ENCODE data around the gene TMA16. TPM values are rescaled to one million over a fixed set of nuclear protein-coding genes. Genes with fewer than 3 reads are reported as not detected.

The TMA16 gene
- total and polyA plus RNA-seq, 2 of the 13 experiments (the other 11 are each of a cell fraction or from before 2014, with no cell fraction given): 8.1 to 52.5 TPM

DNA sequence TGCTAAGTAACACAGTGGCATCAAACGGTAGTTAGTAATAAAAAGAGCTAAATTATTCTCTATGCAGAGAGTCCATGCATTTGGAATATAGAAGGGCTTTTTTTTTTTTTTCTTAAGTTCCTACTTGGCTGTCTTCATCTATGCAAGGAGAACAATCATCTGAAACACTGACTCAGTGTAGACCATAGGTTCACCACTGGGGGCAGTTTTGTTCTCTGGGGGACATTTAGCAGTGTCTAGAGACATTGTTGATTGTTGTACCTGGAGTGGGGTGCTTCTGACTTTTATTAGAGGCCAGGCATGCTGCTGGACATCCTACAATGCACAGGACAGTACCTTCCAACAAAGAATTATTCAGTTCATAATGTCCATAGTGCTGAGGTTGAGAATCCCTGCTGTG, 41.2 kb downstream of the TMA16 start (continued):
- no peak for TF ChIP-seq TERF1 (CRISPR knock-in tag; IDR thresholded peaks at IDR 0.05)

DNA sequence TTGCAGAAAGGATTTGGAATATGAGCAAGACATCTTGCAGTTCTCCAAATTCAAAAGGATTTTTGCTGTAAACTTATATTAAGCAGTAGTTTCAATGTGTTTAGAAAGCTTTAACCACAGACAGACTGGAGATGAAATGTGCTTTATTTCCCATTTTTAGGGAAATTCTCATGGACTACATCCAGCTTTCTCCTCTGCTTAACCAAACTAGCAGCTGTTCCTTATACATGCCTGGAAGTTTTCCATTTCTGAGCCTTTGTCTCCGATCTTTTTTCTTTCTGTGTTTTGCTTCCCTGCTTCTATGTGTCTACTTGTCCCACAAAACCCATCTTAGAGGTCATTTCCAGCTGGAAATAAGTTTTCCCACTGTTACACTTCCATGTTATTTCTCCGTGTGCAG, 41.6 kb downstream of the TMA16 start:
- Histone ChIP-seq H4K20me1 (ENCODE audit: insufficient read depth, low read length) (no peaks in the 10 kb centered on the region), H3K4me3 (replicated peaks in 1 of 3; ENCODE audit: insufficient read depth in 1 of 3, low read depth in 2 of 3, low read length in 3 of 3) (no peak overlapping the region), H3K4me2 (ENCODE audit: low read depth, low read length) (no peak overlapping the region), H3K4me1 (ENCODE audit: insufficient read depth, low read length) (no peaks in the 10 kb centered on the region), H2AFZ (ENCODE audit: low read length) (no peak overlapping the region), H3K9me3 (ENCODE audit: low read length) (no peaks in the 10 kb centered on the region), H3K79me2 (ENCODE audit: insufficient read depth, low read length) (no peaks in the 10 kb centered on the region), H3K36me3 (replicated peaks in 1 of 2; ENCODE audit: control insufficient read depth in 1 of 2, insufficient read depth in 2 of 2, low read length in 2 of 2) (no peaks in the 10 kb centered on the region; a peak in 1 of 5 replicates), H3K27me3 (ENCODE audit: control insufficient read depth in 1 of 2, insufficient read depth in 2 of 2, low read length in 2 of 2) (no peaks in the 10 kb centered on the region), H3K9ac (ENCODE audit: insufficient read depth, low read depth, low read length) (no peak overlapping the region), H3K27ac (ENCODE audit: extremely low read length, insufficient read depth, low read length) (no peak overlapping the region)
- POLR2A ChIA-PET: no interaction called here
- ATAC-seq (no peak), DNase-seq (ENCODE audit: low spot score) (no peak), FAIRE-seq (no peak)
- intact Hi-C loops (cut with micrococcal nuclease; ENCODE audit: unreplicated experiment): no loop called here
- WGBS (ENCODE audit: low lambda C conversion rate): 98% methylated on average over 2 of the region's 2 CpGs
- in situ Hi-C loops (cut with HindIII; ENCODE audit: extremely low pct_ligation_motif_present, low pct_unique_long_range_greater_than_20kb): loop anchor here (25.0 kb wide), 1 partner anchor 1049 kb away; no protein-coding TSS in a partner anchor
- CTCF ChIA-PET (ENCODE audit: low intra/inter-chr PET ratio, low total read pairs): no interaction called here
- no TSS peak for BruUV-seq (replicated peaks)
- no peak for TF ChIP-seq TARDBP (CRISPR knock-in tag; IDR thresholded peaks at IDR 0.05)
- TF ChIP-seq SNAI1 (CRISPR knock-in tag; IDR thresholded peaks at IDR 0.05; ENCODE audit: borderline replicate concordance): no peak
- no peak for TF ChIP-seq ZMYM3 (CRISPR knock-in tag; IDR thresholded peaks at IDR 0.05)
- no peak for TF ChIP-seq TBX3 (IDR thresholded peaks at IDR 0.05; ENCODE audit: borderline replicate concordance)
- no peak for TF ChIP-seq MXD4 (CRISPR knock-in tag; IDR thresholded peaks at IDR 0.05)
- no peak for TF ChIP-seq MATR3 (CRISPR knock-in tag; IDR thresholded peaks at IDR 0.05)
- TF ChIP-seq ZNF577 (CRISPR knock-in tag; IDR thresholded peaks at IDR 0.05; ENCODE audit: borderline replicate concordance, low read depth): no peak
- no peak for TF ChIP-seq MAZ (IDR thresholded peaks at IDR 0.05; ENCODE audit: borderline replicate concordance, low read depth, low read length)
- TF ChIP-seq MAZ (CRISPR knock-in tag; IDR thresholded peaks at IDR 0.05; ENCODE audit: low read depth): no peak
- TF ChIP-seq, protein P1, sequence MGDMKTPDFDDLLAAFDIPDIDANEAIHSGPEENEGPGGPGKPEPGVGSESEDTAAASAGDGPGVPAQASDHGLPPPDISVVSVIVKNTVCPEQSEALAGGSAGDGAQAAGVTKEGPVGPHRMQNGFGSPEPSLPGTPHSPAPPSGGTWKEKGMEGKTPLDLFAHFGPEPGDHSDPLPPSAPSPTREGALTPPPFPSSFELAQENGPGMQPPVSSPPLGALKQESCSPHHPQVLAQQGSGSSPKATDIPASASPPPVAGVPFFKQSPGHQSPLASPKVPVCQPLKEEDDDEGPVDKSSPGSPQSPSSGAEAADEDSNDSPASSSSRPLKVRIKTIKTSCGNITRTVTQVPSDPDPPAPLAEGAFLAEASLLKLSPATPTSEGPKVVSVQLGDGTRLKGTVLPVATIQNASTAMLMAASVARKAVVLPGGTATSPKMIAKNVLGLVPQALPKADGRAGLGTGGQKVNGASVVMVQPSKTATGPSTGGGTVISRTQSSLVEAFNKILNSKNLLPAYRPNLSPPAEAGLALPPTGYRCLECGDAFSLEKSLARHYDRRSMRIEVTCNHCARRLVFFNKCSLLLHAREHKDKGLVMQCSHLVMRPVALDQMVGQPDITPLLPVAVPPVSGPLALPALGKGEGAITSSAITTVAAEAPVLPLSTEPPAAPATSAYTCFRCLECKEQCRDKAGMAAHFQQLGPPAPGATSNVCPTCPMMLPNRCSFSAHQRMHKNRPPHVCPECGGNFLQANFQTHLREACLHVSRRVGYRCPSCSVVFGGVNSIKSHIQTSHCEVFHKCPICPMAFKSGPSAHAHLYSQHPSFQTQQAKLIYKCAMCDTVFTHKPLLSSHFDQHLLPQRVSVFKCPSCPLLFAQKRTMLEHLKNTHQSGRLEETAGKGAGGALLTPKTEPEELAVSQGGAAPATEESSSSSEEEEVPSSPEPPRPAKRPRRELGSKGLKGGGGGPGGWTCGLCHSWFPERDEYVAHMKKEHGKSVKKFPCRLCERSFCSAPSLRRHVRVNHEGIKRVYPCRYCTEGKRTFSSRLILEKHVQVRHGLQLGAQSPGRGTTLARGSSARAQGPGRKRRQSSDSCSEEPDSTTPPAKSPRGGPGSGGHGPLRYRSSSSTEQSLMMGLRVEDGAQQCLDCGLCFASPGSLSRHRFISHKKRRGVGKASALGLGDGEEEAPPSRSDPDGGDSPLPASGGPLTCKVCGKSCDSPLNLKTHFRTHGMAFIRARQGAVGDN (CRISPR knock-in tag; IDR thresholded peaks at IDR 0.05): no peak
- no peak for TF ChIP-seq ZC3H13 (CRISPR knock-in tag; IDR thresholded peaks at IDR 0.05)
- TF ChIP-seq AKNA (CRISPR knock-in tag; IDR thresholded peaks at IDR 0.05; ENCODE audit: borderline replicate concordance): no peak

Measured in HepG2 (cell line).